Kidney (tissue), 14 donors: ENCODE measurements around the gene PROZ. TPM values are rescaled to one million over a fixed set of nuclear protein-coding genes. Genes with fewer than 3 reads are reported as not detected.

Experiments
- DNase-seq, 5 donors: peaks; one replicate each; pipeline ENCODE4 v3.0.0-alpha.2; 2013 to 2020
- FAIRE-seq: peaks from 2 replicates; lab custom pipeline; 2012; peaks lifted over from hg19 to GRCh38; lab: Jason Lieb, UNC
- H3K27ac ChIP-seq, 2 donors: one replicate each; pipeline ENCODE4 v1.7.0; 2013; ENCODE audit warnings: low read depth in 2 of 2, low read length in 2 of 2, inconsistent platforms in 1 of 2
- H3K27me3 ChIP-seq: one replicate; pipeline ENCODE4 v1.7.1; 2013; ENCODE audit warnings: low read length, inconsistent platforms; ENCODE audit not compliant: control insufficient read depth, insufficient read depth
- H3K36me3 ChIP-seq, 3 donors: one replicate each; pipeline versions ENCODE4 v1.7.0 to v1.7.1; 2013; ENCODE audit warnings: low read length in 3 of 3, control low read depth in 1 of 3, inconsistent platforms in 1 of 3; ENCODE audit not compliant: insufficient read depth in 3 of 3, control insufficient read depth in 2 of 3
- H3K4me1 ChIP-seq, 3 donors: one replicate each; pipeline versions ENCODE4 v1.7.0 to v1.7.1; 2013; ENCODE audit warnings: low read length in 3 of 3, inconsistent platforms in 1 of 3, low read depth in 1 of 3; ENCODE audit not compliant: control insufficient read depth in 2 of 3, insufficient read depth in 2 of 3
- H3K4me3 ChIP-seq, 3 donors: one replicate each; pipeline versions ENCODE4 v1.7.0 to v1.8.1; 2013; ENCODE audit warnings: low read length in 3 of 3, control low read depth in 1 of 3, inconsistent platforms in 1 of 3
- H3K9ac ChIP-seq, 3 donors: one replicate each; pipeline versions ENCODE4 v1.7.0 to v1.7.1; 2013; ENCODE audit warnings: low read length in 3 of 3, control low read depth in 1 of 3, inconsistent platforms in 1 of 3
- H3K9me3 ChIP-seq, 3 donors: one replicate each; pipeline versions ENCODE4 v1.7.0 to v1.7.1; 2013; ENCODE audit warnings: low read length in 3 of 3, control low read depth in 1 of 3, inconsistent platforms in 1 of 3; ENCODE audit not compliant: control insufficient read depth in 2 of 3, insufficient read depth in 1 of 3
- intact Hi-C: fragments of 100-400 bp; cut with DNase I; formaldehyde crosslinking; loops from one replicate; pipeline ENCODE4 v1.11.1; 2022
- polyA plus RNA-seq: library from polyadenylated mRNA; stranded (reverse); fragments of 350-450 nt; fragmentation: Illumina TruSeq; extraction: RNeasy Lipid Tissue Mini Kit (QIAGEN cat#74804); gene quantifications from one replicate; pipeline ENCODE4 v1.2.3, GENCODE V29; 2014; ENCODE audit warnings: low read depth, low replicate concordance; ENCODE audit not compliant: insufficient read depth
- total RNA-seq: library from RNA; stranded (reverse); fragmentation: NEBNext Ultra II Directional; extraction: Animal tissue kit (Norgen Biotek cat#: 25700); gene quantifications from one replicate; pipeline ENCODE4 v1.2.1, GENCODE V29; 2021
- TF ChIP-seq, protein P1 (sequence below): IDR thresholded peaks from 3 replicates; pipeline ENCODE4 v1.5.1; 2012; ENCODE audit warnings: mild to moderate bottlenecking, moderate library complexity, borderline replicate concordance; ENCODE audit not compliant: insufficient read depth; ENCODE audit errors: extremely low read depth
- donor health status: control.
- donor health status: control.
- donor health status: control.
- donor health status: control.
- donor health status: control.
- donor health status: DM: yes; HTN: yes; CAD: no.
- donor health status: Normal renal cell carcinoma (clear cell type).

Gene PROZ
- total and polyA plus RNA-seq, 2 donors from 2014 or later, result 20.0 TPM; not detected in 1

DNA sequence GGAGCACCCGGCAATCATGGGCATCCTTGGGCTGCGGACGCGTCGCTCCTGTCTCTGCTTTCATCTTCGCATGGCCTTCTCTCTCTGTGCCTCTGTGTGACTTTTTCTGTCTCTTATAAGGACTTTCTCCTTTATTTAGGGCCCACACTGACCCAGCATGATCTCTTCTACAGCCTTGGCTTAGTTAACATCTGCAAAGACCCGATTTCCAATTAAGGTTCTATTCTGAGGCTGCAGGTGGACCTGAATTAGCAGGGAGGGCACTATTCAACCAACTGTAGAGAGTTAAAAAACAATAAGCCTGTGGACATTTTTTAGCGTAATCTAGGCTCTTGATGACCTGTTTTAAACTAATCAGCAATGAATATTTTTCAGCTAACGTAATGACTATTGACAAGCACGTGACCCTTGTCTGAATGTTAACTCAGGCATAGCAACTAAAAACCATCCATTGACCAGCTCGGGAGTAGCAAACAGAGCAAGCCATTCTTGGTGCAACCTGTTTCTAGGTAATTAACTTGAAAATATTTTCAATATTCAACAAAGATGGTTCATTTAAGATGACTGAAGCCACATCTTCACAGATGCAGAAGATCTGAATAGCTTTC, 20.7 kb upstream of the PROZ start:
- intact Hi-C loops, result no loop called here
- DNase-seq (peak in 4 of 5 donors; percentile 15 to 39 (median 38)), FAIRE-seq (no peak)
- Histone ChIP-seq H3K4me1 (no peaks in the 10 kb centered on the region), H3K4me3 (no peak overlapping the region), H3K27ac (peak overlapping the region in 1 of 2 donors; percentile 6), H3K9ac (no peak overlapping the region), H3K9me3 (no peaks in the 10 kb centered on the region), H3K36me3 (no peaks in the 10 kb centered on the region), H3K27me3 (no peaks in the 10 kb centered on the region)
- TF ChIP-seq, protein P1, sequence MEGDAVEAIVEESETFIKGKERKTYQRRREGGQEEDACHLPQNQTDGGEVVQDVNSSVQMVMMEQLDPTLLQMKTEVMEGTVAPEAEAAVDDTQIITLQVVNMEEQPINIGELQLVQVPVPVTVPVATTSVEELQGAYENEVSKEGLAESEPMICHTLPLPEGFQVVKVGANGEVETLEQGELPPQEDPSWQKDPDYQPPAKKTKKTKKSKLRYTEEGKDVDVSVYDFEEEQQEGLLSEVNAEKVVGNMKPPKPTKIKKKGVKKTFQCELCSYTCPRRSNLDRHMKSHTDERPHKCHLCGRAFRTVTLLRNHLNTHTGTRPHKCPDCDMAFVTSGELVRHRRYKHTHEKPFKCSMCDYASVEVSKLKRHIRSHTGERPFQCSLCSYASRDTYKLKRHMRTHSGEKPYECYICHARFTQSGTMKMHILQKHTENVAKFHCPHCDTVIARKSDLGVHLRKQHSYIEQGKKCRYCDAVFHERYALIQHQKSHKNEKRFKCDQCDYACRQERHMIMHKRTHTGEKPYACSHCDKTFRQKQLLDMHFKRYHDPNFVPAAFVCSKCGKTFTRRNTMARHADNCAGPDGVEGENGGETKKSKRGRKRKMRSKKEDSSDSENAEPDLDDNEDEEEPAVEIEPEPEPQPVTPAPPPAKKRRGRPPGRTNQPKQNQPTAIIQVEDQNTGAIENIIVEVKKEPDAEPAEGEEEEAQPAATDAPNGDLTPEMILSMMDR, result no peak

DNA sequence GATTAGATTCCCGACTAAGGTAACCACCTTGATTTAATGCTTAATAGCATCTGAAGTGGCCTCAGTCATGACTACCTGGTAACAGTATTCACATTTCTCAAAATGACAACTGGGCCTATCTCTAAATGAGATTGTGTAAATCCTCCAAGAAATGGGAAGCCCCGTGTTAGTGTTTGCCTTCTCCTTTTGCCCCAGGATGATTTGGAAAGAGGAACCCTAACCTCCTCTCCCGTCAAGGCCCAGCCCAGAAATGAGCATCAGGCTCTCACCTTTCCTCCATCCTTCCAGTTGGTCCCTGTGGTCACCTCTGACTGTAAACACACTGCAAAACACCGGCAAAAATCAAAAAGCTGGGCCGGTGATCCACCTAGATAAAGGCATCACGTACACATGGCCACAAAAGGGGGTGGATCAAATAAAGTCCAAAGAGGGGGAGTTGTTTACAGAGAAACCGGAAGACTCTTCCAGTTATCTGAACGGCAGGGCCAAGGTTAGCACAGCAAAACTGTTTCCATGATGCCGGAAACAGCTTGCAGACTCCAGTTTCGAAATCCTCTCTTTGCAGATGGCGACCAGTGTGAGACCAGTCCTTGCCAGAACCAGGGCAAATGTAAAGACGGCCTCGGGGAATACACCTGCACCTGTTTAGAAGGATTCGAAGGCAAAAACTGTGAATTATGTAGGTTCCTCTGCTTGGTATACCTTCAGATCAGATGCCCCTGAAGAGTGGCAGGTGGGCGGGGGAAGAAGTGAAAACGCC, 19.5 kb upstream of the PROZ start:
- TF ChIP-seq, protein P1, result no peak
- FAIRE-seq, result no peak
- no peak overlapping the region for H3K9ac ChIP-seq

DNA sequence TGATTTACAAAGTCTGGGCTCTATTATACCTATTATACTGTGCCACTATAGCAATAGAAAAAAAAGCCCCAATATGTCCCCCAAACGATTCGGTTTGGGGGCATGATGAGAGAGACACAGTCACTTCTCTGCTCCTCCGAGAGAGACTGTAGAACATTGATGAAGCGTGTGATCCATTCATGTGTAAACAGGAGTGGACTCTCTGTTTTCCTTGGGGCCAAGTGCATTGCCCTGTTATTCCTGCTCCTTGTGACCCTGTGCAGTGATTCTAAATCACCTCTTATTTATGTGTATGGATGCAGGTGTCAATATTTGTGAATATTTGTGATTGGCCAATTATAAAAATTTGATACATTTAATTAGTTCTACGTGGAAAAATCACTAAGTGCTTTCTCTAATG, 18.9 kb upstream of the PROZ start:
- no peaks in the 10 kb centered on the region for H3K36me3 ChIP-seq
- DNase-seq (peak in 1 of 5 donors; percentile 17), FAIRE-seq (no peak)
- intact Hi-C loops, result no loop called here
- H3K27me3 ChIP-seq, result no peaks in the 10 kb centered on the region
- TF ChIP-seq, protein P1, result no peak
- H3K27ac ChIP-seq, result no peak overlapping the region
- H3K4me1 ChIP-seq, result no peaks in the 10 kb centered on the region
- H3K4me3 ChIP-seq, result no peak overlapping the region
- H3K9ac ChIP-seq, result no peak overlapping the region
- H3K9me3 ChIP-seq, result no peaks in the 10 kb centered on the region

More for the DNA sequence above, 19.5 kb upstream of the PROZ start:
- Histone ChIP-seq H3K27me3 (no peaks in the 10 kb centered on the region), H3K9me3 (no peaks in the 10 kb centered on the region), H3K27ac (no peak overlapping the region), H3K4me3 (no peak overlapping the region), H3K36me3 (no peaks in the 10 kb centered on the region), H3K4me1 (no peaks in the 10 kb centered on the region)
- DNase-seq, result peak in 2 of 5 donors; percentile 1 to 41
- intact Hi-C loops, result no loop called here
